ENCODE results near the gene DGAT2.

The DGAT2 gene

DNA sequence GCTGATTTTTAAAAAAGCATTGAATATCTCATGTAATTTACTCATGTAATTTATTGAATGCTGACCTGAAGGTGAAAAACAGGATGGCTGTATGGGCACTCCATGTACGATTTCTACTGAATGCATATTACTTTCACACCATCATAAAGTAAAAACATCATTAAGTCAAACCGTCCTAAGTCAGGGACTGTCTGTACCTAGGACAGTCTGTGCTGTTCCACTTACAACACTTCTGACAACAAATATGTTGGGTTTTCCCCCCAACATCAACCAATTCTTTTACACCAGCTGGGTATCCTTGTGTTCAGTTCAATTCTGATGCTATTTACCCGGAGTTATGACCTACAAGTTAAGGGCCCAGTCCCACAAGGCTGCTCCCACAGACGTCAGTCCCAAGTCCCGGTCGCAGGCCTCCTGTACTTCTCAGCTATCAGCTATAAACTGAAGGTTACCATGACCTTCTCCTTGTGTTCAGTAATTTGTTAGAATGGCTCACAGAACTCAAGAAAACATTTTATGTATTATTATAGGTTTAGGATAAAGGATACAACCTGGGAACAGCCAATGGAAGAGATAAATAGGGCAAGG lies 63.4 kb downstream of the DGAT2 start:
- no peak for DNase-seq

DNA sequence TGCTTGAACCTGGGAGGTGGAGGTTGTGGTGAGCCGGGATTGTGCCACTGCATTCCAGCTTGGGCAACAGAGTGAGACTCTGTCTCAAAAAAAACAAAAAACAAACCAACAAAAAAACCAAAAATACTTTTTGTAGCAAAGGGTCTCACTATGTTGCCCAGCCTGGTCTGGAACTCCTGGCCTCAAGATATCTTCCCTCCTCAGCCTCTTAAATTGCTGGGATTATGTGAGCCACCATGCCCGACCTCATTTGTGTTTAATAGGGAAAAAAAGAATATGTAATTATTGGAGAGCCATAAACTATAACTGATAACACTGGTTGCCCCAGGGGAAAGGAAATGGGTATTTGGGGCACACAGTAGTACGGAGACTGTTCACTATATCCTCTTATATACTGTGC lies 66.2 kb downstream of the DGAT2 start:
- DNase-seq: no peak

DNA sequence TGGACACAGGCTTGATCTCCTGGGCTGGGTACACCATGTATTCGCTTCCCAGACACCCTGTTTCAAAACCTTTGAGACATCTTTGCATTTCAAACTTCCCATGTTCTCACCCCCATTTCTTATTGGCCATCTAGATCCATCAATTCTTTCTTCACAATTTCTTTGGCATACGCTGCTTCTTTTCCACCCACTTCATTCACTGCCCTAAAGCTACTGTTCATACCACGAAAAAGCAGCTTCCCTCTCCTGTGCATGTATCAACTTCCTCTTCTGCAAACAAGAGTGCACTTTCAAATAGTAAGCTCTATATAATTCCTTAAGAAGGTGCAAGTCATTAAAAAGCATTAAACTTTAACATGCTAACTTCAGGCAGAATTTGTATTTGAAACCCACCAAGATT lies 67.8 kb downstream of the DGAT2 start:
- no peak for DNase-seq

DNA sequence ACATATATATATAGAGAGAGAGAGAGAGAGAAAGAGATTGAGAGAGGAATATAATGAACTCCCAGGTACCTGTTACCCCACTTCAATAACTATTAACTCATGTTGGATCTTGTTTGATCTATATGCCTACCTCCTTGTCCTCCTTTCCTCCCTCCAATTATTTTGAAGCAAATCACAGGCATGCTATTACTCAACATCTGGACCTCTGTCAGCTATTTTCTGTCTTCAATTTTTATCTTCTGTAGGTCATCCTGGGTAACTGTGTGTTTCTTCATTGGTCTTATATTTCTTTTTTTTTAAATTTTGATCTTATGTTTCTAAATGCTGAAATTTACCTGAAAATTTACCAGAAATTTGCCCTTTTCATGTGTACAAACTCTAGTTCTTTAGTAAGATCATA lies 71.3 kb downstream of the DGAT2 start:
- DNase-seq: no peak

DNA sequence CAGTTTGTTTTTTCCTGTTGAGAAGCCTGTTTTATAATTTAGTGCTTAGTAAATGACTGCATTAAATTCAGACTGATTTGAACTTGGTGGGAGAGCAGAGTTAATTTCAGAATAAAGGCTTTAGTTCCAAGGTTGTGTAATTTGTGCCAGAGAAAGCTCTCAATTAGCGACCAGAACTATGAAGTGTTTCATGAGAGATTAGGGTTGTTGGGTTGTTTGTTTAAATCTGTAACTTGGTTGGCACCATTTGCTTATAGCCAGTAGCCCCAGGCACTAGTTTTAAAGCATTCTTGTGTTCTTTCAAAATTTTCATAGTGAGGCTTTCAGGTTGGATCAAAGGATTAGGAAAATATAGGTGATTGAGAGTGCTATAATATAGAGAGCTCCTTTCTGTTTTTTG lies 71.9 kb downstream of the DGAT2 start:
- no peak for DNase-seq

DNA sequence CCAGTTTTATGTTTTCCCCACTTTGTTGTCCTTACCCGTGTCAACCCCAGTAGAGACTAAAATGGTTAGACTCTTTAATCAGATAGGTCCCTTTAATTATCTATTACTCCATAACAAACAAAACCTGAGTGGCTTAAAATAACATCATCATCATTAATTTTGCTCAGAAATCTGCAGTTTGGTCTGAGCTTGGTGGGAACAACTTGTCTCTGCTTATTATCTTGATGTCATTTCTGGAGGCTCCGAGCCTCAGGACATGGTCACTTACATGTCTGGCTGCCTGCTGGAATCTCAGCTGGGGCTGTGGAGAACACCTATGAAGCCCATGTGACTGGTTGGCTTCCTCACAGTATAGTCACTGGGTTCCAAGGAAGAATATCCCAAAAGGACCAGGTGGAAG lies 73.2 kb downstream of the DGAT2 start:
- DNase-seq: no peak

DNA sequence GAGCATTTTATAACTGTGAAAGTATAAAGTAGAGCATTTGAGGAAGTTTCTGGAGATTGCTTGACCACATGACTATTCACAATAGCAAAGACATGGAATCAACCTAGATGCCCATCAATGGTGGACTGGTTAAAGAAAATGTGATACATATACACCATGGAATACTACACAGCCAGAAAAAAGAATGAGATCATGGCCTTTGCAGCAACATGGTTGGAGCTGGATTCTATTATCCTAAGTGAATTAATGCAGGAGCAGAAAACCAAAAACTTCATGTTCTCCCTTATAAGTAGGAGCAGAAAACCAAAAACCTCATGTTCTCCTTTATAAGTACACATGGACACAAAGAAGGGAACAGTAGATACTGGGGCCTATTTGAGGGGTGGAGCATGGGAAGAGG lies 76.7 kb downstream of the DGAT2 start:
- DNase-seq: no peak

DNA sequence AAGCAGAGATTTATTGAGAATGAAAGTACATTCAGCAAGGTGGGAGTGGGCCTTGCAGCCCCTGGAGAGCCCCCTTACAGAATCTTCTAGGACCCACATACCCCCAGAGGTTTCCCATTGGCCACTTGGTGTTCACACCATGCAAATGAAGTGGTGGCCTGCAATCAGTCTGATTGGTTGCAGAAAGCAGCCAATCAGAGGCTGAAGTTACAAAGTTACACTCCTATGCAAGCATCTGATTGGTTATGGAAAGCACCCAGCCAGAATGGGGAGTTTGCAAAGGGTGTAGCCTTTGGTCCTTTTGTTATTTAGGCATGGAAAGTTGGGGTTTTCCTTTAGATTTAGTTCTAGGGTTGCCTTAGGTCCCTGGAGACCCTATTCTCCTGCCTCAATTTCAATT lies 81.3 kb downstream of the DGAT2 start:
- DNase-seq: no peak

DNA sequence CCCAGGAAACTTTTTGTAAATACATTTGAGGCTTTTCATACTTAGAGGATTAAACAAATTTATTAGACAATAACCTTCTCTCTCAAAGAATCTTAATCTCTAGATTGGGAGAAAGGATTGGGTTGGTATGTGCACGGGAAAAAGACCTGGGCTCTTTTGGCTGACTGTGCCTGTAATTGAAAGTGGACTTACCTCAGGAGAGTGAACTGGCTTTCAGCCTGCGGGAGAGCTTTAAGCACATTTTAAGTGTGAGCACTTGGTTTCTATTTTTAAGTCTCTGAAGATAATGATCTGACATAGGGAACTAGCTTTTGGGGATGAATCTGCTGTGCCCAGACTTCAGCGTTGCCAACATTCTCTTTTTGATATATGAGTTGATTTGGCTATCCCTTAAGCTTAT lies 82.2 kb downstream of the DGAT2 start:
- no peak for DNase-seq

All from NCI-H526 (cell line).